GM21423 (cell line): ENCODE measurements around the gene CLEC7A.

Source experiments
- ATAC-seq: cut with Tn5 transposase; IDR thresholded peaks from one replicate; pipeline ENCODE4 v1.9.1; 2021; ENCODE audit warnings: mild to moderate bottlenecking, moderate library complexity; ENCODE audit not compliant: unreplicated experiment

The CLEC7A gene

GRCh38 chr12:10095971-10096370 lies 34.0 kb downstream of the CLEC7A start:
- ATAC-seq: no peak

DNA sequence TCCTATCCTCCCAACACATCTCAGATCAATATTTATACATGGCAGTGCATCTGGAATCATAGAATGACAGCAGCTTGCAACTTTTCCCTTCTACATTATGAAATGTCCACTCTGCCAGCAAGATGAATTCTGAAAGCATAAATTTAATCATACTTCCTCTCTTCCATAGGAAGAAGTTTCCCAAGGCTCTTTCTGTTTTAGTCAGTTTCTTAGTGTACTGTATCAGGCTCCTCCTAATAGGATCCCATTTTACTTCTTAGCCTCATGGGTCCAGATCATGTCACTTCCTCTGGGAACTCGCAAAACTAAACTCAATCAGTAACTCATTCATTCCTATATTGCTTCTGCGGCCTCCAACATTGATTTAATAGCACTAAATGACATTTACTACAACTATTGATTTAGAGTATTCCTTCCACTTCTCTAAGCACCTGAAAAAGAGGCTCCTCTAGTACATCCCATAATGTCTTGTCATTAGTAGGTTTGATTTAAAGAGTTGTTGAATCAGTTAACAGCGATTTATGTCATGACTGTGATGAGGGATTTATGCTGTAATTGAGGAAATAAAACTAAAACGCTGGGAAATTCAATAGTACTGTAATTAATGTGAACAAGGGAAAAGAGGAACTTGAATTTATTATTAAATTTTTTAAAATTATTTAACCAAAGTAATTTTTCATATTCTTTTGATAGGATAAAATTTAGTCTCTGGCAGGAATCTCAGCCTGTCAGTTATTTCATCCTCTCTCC lies 35.2 kb downstream of the CLEC7A start:
- ATAC-seq: no peak

DNA sequence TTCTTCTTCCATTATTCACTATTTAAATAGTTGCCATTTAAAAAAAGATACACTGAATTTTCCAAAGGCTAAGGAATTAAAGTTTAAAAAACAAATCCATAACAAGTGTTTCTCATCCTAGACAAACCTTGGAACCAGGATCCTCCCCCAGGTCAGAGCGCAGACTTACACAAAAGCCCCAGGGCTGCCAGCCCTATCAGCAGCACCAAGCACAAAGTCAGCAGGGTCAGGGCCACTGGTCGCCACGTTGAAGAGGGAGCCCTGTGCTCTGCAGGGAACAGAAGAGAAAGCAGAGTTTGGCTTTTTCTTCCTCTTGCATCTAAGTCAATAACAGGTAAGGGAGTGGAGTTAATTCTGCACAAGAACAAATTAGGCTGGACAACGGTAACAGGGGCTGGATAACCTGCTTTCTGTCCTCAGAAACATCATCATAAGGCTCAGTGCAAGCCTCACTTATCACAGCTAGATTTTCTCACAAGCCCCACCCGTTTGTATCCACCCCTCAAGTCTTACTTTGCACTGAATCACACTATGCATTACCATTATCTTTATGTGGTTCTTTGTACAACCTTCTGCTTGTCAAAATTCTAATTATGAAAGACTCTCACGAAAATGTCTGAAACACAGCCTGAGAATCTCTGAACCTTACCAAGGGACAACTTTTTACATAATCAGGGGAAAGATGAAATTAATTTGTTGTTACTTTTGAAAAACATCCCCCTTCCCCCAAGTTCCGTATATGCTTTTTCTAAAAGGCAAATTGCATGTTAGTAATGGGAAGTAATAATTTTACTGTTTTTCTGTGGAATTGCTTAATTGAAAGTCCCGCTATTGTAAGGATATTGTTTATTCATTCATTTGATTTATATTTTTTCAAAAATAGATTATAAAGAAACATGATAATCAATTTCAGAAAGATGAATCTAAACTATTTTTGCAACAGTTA lies 40.8 kb downstream of the CLEC7A start:
- ATAC-seq: no peak

DNA sequence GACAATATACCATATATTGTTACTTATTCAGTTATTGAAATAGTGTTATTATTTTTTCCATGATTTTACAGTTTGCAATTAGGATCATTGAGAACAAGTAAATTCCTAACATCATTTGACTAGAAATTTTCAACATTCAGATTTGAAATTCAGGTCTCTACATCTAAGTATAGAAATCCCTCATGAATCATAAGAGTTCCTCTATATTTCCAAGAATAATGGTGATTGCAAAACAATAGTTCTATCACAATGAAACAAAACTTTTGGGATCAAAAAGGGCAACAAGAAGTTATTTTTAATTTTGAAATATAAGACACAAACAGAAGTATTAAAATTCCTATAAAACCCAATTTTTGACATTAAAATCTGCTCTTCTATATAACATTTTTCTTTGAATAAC lies 42.0 kb downstream of the CLEC7A start:
- ATAC-seq: no peak

DNA sequence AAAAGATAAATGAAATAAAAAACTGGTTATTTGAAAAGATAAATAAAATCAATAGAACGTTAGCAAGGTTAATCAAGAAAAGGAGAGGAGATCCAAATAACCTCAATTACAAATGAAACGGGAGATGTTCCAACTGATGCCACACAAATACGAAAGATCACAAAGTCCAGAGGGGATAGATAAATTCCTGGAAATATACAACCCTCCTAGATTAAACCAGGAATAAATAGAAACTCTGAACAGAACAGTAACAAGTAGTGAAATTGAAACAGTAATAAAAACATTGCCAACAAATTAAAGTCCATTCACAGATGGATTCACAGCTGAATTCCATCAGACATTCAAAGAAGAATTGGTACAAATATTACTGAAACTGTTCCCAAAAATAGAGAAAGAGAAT lies 43.6 kb downstream of the CLEC7A start:
- ATAC-seq: no peak

- no peak for ATAC-seq
Observed at GRCh38 chr12:10084733-10085132, 45.3 kb downstream of the CLEC7A start.

GRCh38 chr12:10082117-10082874 lies 47.7 kb downstream of the CLEC7A start:
- ATAC-seq: no peak

GRCh38 chr12:10075451-10075850 lies 54.5 kb downstream of the CLEC7A start:
- ATAC-seq: no peak

DNA sequence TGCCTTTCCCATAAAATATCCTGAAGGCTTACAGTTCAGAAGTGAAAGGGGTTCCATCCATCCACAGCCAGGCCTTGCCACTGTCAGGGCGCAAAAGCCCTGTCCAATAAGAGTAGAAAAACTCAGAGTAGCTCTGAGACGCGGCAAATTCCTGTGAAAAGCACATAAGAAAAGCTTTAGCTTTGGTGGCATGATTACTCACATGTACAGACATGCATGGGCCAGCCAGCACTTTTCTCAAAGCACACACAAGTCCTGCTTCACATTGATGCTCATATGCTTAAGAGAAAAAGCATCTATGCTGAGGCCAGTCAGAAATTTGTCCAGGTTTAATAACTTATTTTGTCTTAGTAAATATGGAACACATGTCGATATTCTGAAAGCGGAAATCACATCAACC lies 56.7 kb downstream of the CLEC7A start:
- no peak for ATAC-seq

DNA sequence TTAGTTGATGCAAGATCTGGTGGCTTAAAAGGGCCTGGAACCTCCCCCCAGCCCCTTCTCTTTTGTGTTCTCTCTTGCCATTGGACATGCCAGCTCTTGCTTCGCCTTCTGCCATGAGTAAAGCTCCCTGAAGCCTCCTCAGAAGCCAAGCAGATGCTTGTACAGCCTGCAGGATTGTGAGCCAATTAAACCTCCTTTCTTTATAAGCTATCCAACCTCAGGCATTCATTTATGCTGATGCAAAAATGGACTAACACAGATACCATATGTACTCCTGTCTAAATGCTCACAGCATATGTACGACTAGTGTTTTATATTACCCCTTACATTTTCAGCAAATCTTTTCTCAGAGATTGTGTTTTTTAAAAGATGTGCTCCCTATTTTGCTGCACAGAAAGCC lies 57.9 kb downstream of the CLEC7A start:
- no peak for ATAC-seq

- no peak for ATAC-seq
Observed at GRCh38 chr12:10070380-10070779, 59.6 kb downstream of the CLEC7A start.

DNA sequence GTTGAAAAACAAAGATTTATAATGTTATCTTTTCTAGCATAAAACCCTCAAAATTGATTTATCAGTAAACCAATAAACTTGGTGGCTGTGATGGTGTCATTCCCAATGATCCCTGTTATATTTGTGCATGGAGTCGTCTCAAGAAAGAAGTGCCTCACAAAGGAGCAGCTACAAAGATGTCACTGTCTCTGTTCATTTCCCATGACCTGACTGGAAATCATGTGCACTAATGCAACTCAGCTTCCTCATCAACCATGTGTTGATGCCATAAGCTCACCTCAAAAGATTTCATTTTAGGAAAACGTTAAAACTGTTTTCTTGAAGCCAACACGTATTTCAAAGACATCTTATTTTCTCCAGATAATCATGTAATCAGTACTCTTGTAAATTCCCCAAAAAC lies 60.0 kb downstream of the CLEC7A start:
- ATAC-seq: no peak

GRCh38 chr12:10069099-10069498 lies 60.9 kb downstream of the CLEC7A start:
- no peak for ATAC-seq

DNA sequence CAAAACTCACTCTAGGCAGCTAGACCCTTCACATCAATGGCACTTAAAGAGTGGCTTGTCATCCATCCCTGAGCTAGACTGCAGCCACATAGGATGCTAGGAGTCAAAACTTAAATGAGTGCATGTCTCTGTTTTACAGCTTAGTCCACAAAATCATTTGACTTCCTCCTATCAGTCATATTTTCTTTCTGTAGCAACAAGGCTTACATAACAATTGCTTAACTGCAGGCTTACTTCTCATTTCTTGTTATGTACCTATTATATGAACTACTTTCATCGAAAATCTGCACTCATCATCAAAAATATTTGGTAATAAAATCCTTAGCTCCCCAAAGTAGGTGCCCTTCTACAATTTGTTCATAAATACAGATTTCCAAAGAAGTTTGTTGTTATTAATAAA lies 61.4 kb downstream of the CLEC7A start:
- no peak for ATAC-seq

GRCh38 chr12:10067942-10068341 lies 62.1 kb downstream of the CLEC7A start:
- ATAC-seq: no peak

DNA sequence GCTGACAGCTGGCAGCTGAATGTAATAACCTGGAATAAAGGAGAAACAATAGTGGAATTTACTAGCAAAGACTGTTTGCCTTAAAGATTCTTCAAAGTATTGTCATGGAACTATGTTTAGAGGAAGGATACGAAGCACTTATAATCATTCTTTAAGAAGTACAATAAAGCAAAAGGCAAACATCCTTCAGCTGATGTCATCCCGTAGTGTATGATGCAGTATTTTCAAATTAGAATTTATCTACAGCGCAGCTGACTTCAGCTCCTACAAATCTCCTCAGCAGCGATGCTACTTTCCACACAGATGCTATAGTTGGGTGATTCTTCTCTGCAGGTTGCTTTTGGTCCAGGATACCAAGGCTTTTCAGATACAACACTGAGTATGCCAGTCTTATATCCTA lies 62.7 kb downstream of the CLEC7A start:
- no peak for ATAC-seq
